ENCODE results near the gene SIK3.

SIK3 gene

DNA sequence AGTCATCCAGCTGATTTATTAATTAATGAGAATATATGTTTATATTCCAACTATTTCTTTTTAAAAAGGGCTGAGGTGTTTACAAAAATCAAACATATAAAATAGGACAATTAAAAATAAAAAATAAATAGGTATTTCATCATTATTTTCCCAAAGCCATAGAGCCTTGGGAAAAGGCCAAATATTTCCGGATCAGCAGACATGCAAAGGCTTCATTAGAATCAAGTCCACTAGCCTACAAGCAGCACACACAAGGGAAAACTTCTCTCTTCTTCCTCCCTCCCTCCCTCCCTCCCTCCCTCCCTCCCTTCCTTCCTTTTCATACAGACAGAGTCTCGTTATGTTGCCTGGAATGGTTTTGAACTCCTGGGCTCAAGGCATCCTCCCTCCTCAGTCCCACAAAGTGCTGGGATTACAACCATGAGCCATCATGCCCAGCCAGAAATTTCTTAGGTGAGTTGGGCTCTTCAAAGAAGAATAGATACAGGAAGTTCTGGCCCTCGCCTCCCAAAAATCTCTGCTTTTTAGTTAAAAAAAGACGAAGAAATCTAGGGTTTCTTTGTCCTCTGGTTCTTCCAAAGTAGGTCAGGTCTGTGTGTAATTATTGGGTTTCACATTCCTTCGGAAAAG is 121.2 kb downstream of the SIK3 start:
- intact Hi-C loops (cut with DNase I; ENCODE audit: low total_unique reads), result loop anchor here (10.0 kb wide), 1 partner anchor 88 kb away; no protein-coding TSS in a partner anchor
- Histone ChIP-seq H3K36me3 (no peaks in the 10 kb centered on the region), H3K27ac (no peak overlapping the region), H3K4me1 (peaks cover 0 to 35% (median 8%) of the 10 kb centered on the region in 4 donors), H3K27me3 (no peaks in the 10 kb centered on the region), H3K4me3 (no peak overlapping the region), H3K9me3 (no peaks in the 10 kb centered on the region)
- DNase-seq, result no peak
- TF ChIP-seq, protein P1, sequence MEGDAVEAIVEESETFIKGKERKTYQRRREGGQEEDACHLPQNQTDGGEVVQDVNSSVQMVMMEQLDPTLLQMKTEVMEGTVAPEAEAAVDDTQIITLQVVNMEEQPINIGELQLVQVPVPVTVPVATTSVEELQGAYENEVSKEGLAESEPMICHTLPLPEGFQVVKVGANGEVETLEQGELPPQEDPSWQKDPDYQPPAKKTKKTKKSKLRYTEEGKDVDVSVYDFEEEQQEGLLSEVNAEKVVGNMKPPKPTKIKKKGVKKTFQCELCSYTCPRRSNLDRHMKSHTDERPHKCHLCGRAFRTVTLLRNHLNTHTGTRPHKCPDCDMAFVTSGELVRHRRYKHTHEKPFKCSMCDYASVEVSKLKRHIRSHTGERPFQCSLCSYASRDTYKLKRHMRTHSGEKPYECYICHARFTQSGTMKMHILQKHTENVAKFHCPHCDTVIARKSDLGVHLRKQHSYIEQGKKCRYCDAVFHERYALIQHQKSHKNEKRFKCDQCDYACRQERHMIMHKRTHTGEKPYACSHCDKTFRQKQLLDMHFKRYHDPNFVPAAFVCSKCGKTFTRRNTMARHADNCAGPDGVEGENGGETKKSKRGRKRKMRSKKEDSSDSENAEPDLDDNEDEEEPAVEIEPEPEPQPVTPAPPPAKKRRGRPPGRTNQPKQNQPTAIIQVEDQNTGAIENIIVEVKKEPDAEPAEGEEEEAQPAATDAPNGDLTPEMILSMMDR (IDR thresholded peaks at IDR 0.05), result no peak

DNA sequence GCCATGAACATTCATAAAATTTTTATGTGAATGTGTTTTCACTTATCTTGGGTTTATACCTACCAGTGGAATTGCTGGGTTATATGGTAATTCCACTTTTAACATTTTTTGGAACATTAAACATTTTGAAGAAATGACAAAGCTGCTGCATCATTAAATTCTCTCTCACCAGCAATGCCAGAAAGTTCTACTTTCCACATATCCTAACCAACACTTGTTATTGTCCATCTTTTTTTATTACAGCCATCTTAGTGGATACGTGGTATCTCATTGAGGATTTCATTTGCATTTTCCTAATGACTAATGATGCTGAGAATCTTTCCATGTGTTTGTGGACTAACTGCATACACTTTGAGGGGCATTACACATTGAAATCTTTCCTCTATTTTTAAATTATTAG is 122.6 kb downstream of the SIK3 start:
- no peaks in the 10 kb centered on the region for H3K36me3 ChIP-seq
- TF ChIP-seq, protein P1 (IDR thresholded peaks at IDR 0.05), result no peak
- intact Hi-C loops (cut with DNase I; ENCODE audit: low total_unique reads), result loop anchor here (10.0 kb wide), 1 partner anchor 89 kb away; no protein-coding TSS in a partner anchor
- no peak overlapping the region for H3K27ac ChIP-seq
- peaks cover 0 to 21% (median 3%) of the 10 kb centered on the region in 4 donors for H3K4me1 ChIP-seq
- no peak overlapping the region for H3K4me3 ChIP-seq
- no peaks in the 10 kb centered on the region for H3K9me3 ChIP-seq
- H3K27me3 ChIP-seq, result no peaks in the 10 kb centered on the region
- no peak for DNase-seq

DNA sequence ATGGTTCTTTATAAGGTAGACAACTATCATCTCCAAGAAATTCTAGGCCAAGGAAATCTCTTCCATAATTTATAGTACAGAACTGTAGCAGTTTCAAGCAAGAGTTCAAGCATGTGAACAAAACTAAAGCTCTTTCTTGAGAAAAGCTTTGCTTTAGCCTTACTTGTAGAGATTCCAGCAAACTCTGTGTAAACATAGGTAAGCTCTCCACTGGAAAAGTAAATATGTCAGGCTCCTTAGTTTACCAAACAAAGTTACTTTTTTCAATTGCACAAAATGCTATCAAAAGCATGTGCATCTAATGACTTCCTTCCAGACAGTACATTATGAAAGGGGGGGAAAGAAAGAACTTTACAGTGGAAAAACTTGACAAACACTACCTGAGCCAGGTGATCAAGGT is 125.0 kb downstream of the SIK3 start:
- intact Hi-C loops (cut with DNase I; ENCODE audit: low total_unique reads), result loop anchor here (10.0 kb wide), 1 partner anchor 92 kb away; no protein-coding TSS in a partner anchor
- no peaks in the 10 kb centered on the region for H3K9me3 ChIP-seq
- H3K27me3 ChIP-seq, result no peaks in the 10 kb centered on the region
- TF ChIP-seq, protein P1 (IDR thresholded peaks at IDR 0.05), result no peak
- no peak overlapping the region for H3K27ac ChIP-seq
- H3K4me1 ChIP-seq, result peaks cover 0 to 9% (median 0%) of the 10 kb centered on the region in 4 donors
- DNase-seq, result no peak
- H3K36me3 ChIP-seq, result no peaks in the 10 kb centered on the region
- H3K4me3 ChIP-seq, result no peak overlapping the region

DNA sequence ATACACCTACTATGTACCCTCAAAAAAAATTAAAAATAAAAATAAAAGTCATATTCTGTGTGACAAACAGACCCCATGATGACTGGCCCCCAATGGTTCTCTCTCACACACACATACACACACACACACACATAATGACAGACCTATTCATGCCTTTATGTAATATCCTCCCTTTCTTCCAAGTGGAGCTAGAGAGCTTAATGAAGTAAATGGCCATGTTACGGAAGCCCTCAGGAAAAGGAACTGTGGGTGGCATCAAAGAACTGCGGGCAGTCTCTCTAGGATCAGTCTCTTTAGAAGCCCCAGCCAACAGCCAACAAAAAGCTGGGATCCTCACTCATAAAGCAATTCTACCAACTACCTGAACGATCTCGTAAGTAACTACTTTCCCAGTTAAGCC is 125.5 kb downstream of the SIK3 start:
- DNase-seq, result no peak
- no peaks in the 10 kb centered on the region for H3K27me3 ChIP-seq
- peaks cover 0 to 9% (median 0%) of the 10 kb centered on the region in 4 donors for H3K4me1 ChIP-seq
- no peaks in the 10 kb centered on the region for H3K36me3 ChIP-seq
- H3K4me3 ChIP-seq, result no peak overlapping the region
- TF ChIP-seq, protein P1 (IDR thresholded peaks at IDR 0.05), result no peak
- no peak overlapping the region for H3K27ac ChIP-seq
- no peaks in the 10 kb centered on the region for H3K9me3 ChIP-seq
- intact Hi-C loops (cut with DNase I; ENCODE audit: low total_unique reads), result loop anchor here (10.0 kb wide), 1 partner anchor 92 kb away; no protein-coding TSS in a partner anchor

DNA sequence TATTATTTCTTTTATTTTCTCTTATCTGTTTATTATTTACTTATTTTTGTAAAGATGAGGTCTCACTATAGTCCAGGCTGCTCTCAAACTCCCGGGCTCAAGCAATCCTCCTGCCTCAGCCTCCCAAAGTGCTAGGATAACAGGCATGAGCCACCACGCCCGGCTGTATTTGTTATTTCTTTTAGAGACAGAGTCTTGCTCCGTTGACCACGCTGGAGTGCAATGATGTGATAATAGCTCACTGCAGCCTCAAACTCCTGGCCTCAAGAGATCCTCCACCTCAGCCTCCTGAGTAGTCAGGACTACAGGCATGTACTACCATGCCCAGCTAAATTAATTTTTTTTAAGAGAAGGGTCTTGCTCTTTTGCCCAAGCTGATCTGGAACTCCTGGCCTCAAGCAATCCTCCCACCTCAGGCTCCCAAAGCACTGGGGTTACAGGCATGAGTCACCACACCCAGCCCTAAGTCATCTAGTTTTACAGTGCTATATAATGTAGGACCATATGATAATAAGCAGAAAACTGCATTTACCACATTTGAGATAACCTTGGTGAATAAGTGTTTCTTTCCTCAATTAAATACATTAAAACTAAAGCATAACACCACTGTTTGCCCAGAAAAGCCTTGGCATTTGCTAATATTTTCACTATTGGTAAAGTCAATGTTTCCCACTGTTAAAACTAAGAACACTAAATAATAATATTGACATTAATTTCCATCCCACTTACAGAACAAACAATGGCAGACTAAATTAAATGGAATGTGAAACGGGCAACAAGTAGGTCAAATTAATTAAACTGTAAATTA is 127.5 kb downstream of the SIK3 start:
- intact Hi-C loops (cut with DNase I; ENCODE audit: low total_unique reads), result loop anchor here (10.0 kb wide), 1 partner anchor 94 kb away; no protein-coding TSS in a partner anchor
- no peaks in the 10 kb centered on the region for H3K36me3 ChIP-seq
- H3K27ac ChIP-seq, result no peak overlapping the region
- DNase-seq, result no peak
- H3K9me3 ChIP-seq, result no peaks in the 10 kb centered on the region
- no peaks in the 10 kb centered on the region for H3K27me3 ChIP-seq
- peaks cover 0 to 8% (median 0%) of the 10 kb centered on the region in 4 donors for H3K4me1 ChIP-seq
- no peak overlapping the region for H3K4me3 ChIP-seq
- TF ChIP-seq, protein P1 (IDR thresholded peaks at IDR 0.05), result no peak
